GM15510 (cell line): Measurements from ENCODE around the gene POLR3C.

Experiments
- POLR2A ChIP-seq: IDR thresholded peaks from 3 replicates; pipeline ENCODE4 v1.6.1; 2011; ENCODE audit warnings: borderline replicate concordance; ENCODE audit not compliant: insufficient read length; ENCODE audit errors: extremely low read depth

The POLR3C gene

GRCh38 chr1:145805057-145805456 lies 18.9 kb upstream of the POLR3C start:
- no peak for TF ChIP-seq POLR2A

- no peak for TF ChIP-seq POLR2A
Observed at GRCh38 chr1:145806408-145806807, 17.6 kb upstream of the POLR3C start.

GRCh38 chr1:145806844-145807243 lies 17.2 kb upstream of the POLR3C start:
- TF ChIP-seq POLR2A = no peak

- TF ChIP-seq POLR2A = no peak
Observed at GRCh38 chr1:145824499-145824842, 471 bp downstream of the POLR3C start.

GRCh38 chr1:145826030-145826429 lies 2.0 kb downstream of the POLR3C start:
- TF ChIP-seq POLR2A = no peak

- TF ChIP-seq POLR2A = no peak
Observed at GRCh38 chr1:145827966-145828365, 4.0 kb downstream of the POLR3C start.

GRCh38 chr1:145828367-145829026 lies 4.5 kb downstream of the POLR3C start:
- no peak for TF ChIP-seq POLR2A

GRCh38 chr1:145837656-145838055 lies 13.7 kb downstream of the POLR3C start:
- TF ChIP-seq POLR2A = no peak

GRCh38 chr1:145843031-145843430 lies 19.0 kb downstream of the POLR3C start:
- no peak for TF ChIP-seq POLR2A

GRCh38 chr1:145845144-145845513 lies 21.1 kb downstream of the POLR3C start:
- no peak for TF ChIP-seq POLR2A

- TF ChIP-seq POLR2A = peak; percentile 48
Observed at GRCh38 chr1:145845514-145846161, 21.6 kb downstream of the POLR3C start, which contains the start of gene NUDT17. TSS of gene NUDT17 (plus strand) at chr1:145845630. CDS start at chr1:145845641, 11 bp downstream.

GRCh38 chr1:145846201-145846612 lies 22.2 kb downstream of the POLR3C start:
- TF ChIP-seq POLR2A = no peak

- no peak for TF ChIP-seq POLR2A
Observed at GRCh38 chr1:145847827-145848226, 23.8 kb downstream of the POLR3C start.

GRCh38 chr1:145849356-145850160 lies 25.6 kb downstream of the POLR3C start:
- no peak for TF ChIP-seq POLR2A

GRCh38 chr1:145855426-145855948 lies 31.5 kb downstream of the POLR3C start:
- no peak for TF ChIP-seq POLR2A

GRCh38 chr1:145857170-145857569 lies 33.2 kb downstream of the POLR3C start:
- TF ChIP-seq POLR2A = no peak

GRCh38 chr1:145858238-145858900 lies 34.4 kb downstream of the POLR3C start:
- TF ChIP-seq POLR2A = no peak
